ENCODE results near the gene ZNF513. TPM values are rescaled to one million over a fixed set of nuclear protein-coding genes. Genes with fewer than 3 reads are reported as not detected.

Gene ZNF513
- total RNA-seq, 1 experiment from 2014 or later, result 19.2 TPM

DNA sequence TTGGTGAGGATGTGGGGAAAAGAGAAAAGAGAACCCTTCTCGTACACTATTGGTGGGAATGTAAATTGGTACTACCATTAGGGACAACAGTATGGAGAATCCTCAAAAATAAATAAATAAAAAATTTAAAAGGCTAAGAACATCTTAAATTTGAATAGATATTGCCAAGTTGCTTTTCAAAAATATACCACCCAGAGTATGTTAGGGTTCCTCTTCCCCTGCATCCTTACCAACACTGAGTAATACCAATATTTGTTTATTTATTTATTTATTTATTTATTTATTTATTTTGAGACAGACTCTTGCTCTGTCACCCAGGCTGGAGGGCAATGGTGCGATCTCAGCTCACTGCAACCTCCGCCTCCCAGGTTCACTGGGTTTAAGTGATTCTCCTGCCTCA is 42.4 kb upstream of the ZNF513 start:
- no TSS peak for BruUV-seq (replicated peaks)
- Histone ChIP-seq H3K27me3 (replicated peaks; ENCODE audit: control insufficient read depth, insufficient read depth, low read length) (no peaks in the 10 kb centered on the region), H3K9me3 (no peaks in the 10 kb centered on the region), H3K4me3 (ENCODE audit: low read depth, low read length) (no peak overlapping the region), H3K4me1 (peaks cover 22% of the 10 kb centered on the region), H3K36me3 (ENCODE audit: control insufficient read depth, insufficient read depth, low read length) (no peaks in the 10 kb centered on the region)
- H3K36me3 Mint-ChIP-seq (ENCODE audit: insufficient read depth, unreplicated experiment), result peaks cover under 1% of the 10 kb centered on the region
- intact Hi-C loops (cut with micrococcal nuclease; ENCODE audit: unreplicated experiment), result no loop called here
- no peaks in the 10 kb centered on the region for H3K27me3 Mint-ChIP-seq (ENCODE audit: insufficient read depth, unreplicated experiment)
- peaks cover 5% of the 10 kb centered on the region for H3K4me1 Mint-ChIP-seq (ENCODE audit: low read depth, unreplicated experiment)
- TF ChIP-seq, protein P1, sequence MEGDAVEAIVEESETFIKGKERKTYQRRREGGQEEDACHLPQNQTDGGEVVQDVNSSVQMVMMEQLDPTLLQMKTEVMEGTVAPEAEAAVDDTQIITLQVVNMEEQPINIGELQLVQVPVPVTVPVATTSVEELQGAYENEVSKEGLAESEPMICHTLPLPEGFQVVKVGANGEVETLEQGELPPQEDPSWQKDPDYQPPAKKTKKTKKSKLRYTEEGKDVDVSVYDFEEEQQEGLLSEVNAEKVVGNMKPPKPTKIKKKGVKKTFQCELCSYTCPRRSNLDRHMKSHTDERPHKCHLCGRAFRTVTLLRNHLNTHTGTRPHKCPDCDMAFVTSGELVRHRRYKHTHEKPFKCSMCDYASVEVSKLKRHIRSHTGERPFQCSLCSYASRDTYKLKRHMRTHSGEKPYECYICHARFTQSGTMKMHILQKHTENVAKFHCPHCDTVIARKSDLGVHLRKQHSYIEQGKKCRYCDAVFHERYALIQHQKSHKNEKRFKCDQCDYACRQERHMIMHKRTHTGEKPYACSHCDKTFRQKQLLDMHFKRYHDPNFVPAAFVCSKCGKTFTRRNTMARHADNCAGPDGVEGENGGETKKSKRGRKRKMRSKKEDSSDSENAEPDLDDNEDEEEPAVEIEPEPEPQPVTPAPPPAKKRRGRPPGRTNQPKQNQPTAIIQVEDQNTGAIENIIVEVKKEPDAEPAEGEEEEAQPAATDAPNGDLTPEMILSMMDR (IDR thresholded peaks at IDR 0.05; ENCODE audit: insufficient read depth in 1 of 2, low read depth in 1 of 2, low read length in 1 of 2, severe bottlenecking in 1 of 2, unreplicated experiment in 1 of 2), result no peak
- POLR2A ChIA-PET, result no interaction called here
- no peak for DNase-seq
- H3K4me3 Mint-ChIP-seq (ENCODE audit: unreplicated experiment), result no peak overlapping the region
- no peak overlapping the region for H3K27ac Mint-ChIP-seq (ENCODE audit: unreplicated experiment)
- H3K9me3 Mint-ChIP-seq (ENCODE audit: unreplicated experiment), result no peaks in the 10 kb centered on the region
- CTCF ChIA-PET, result no interaction called here

DNA sequence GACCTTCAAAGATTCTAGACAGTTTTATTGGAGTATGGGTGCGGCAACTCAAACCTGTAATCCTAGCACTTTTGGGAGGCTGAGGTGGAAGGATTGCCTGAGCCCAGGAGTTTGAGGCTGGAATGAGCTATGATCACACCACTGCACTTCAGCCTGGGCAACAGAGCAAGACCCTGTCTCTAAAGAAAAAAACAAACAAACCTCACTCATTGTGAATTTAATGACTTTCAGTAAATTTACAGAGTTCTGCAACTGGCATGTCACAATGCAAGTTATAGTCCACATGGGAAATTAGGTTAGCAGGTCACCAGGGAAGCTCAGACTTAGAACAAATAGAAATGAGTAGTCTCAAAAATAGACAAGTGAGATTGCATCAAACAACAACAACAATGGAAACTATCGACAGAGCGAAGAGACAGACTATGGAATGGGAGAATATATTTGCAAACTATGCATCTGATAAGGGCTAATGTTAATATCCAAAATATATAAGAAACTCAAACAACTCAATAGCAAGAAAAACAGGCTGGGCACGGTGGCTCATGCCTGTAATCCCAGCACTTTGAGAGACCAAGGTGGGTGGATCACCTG is 41.2 kb upstream of the ZNF513 start:
- H3K4me1 Mint-ChIP-seq (ENCODE audit: low read depth, unreplicated experiment), result no peaks in the 10 kb centered on the region
- intact Hi-C loops (cut with micrococcal nuclease; ENCODE audit: unreplicated experiment), result no loop called here
- DNase-seq, result no peak
- no TSS peak for BruUV-seq (replicated peaks)
- Histone ChIP-seq H3K27me3 (replicated peaks; ENCODE audit: control insufficient read depth, insufficient read depth, low read length) (no peaks in the 10 kb centered on the region), H3K9me3 (no peaks in the 10 kb centered on the region), H3K4me1 (peaks cover 13% of the 10 kb centered on the region), H3K36me3 (ENCODE audit: control insufficient read depth, insufficient read depth, low read length) (no peaks in the 10 kb centered on the region), H3K4me3 (ENCODE audit: low read depth, low read length) (no peak overlapping the region)
- no peak overlapping the region for H3K27ac Mint-ChIP-seq (ENCODE audit: unreplicated experiment)
- CTCF ChIA-PET, result no interaction called here
- TF ChIP-seq, protein P1 (IDR thresholded peaks at IDR 0.05; ENCODE audit: insufficient read depth in 1 of 2, low read depth in 1 of 2, low read length in 1 of 2, severe bottlenecking in 1 of 2, unreplicated experiment in 1 of 2), result no peak
- no peak overlapping the region for H3K4me3 Mint-ChIP-seq (ENCODE audit: unreplicated experiment)
- H3K9me3 Mint-ChIP-seq (ENCODE audit: unreplicated experiment), result no peaks in the 10 kb centered on the region
- POLR2A ChIA-PET, result no interaction called here
- H3K36me3 Mint-ChIP-seq (ENCODE audit: insufficient read depth, unreplicated experiment), result no peaks in the 10 kb centered on the region
- H3K27me3 Mint-ChIP-seq (ENCODE audit: insufficient read depth, unreplicated experiment), result no peaks in the 10 kb centered on the region

DNA sequence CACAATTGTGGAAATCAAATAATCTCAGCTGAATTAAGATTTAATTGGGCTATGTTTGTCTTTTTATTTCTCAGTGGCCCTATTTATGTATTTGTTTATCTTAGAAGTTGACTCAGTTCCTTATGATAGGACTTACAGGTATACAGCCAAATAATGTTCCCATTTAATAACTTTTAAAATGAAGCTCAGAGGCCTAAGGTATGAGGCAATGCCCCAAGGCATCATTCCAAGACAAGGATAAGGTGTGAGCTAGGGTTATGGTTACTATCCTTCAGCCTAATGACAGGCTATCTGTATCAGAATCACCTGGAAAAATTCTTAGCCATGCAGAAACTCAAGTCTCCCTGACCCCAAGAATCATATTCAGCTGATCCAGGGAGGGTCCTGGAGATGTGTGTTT is 40.5 kb upstream of the ZNF513 start:
- no peaks in the 10 kb centered on the region for H3K36me3 ChIP-seq (ENCODE audit: control insufficient read depth, insufficient read depth, low read length)
- H3K4me1 ChIP-seq, result 0 out of 2 replicates have a peak, but pooled peaks cover 8% of the 10 kb centered on the region
- Mint-ChIP-seq H3K4me3 (ENCODE audit: unreplicated experiment) (no peak overlapping the region), H3K27me3 (ENCODE audit: insufficient read depth, unreplicated experiment) (no peaks in the 10 kb centered on the region), H3K9me3 (ENCODE audit: unreplicated experiment) (no peaks in the 10 kb centered on the region), H3K36me3 (ENCODE audit: insufficient read depth, unreplicated experiment) (no peaks in the 10 kb centered on the region), H3K4me1 (ENCODE audit: low read depth, unreplicated experiment) (no peaks in the 10 kb centered on the region), H3K27ac (ENCODE audit: unreplicated experiment) (no peak overlapping the region)
- no peaks in the 10 kb centered on the region for H3K9me3 ChIP-seq
- BruUV-seq (replicated peaks), result no TSS peak
- POLR2A ChIA-PET, result no interaction called here
- DNase-seq, result no peak
- TF ChIP-seq, protein P1 (IDR thresholded peaks at IDR 0.05; ENCODE audit: insufficient read depth in 1 of 2, low read depth in 1 of 2, low read length in 1 of 2, severe bottlenecking in 1 of 2, unreplicated experiment in 1 of 2), result no peak
- CTCF ChIA-PET, result no interaction called here
- no peak overlapping the region for H3K4me3 ChIP-seq (ENCODE audit: low read depth, low read length)
- H3K27me3 ChIP-seq (replicated peaks; ENCODE audit: control insufficient read depth, insufficient read depth, low read length), result no peaks in the 10 kb centered on the region
- intact Hi-C loops (cut with micrococcal nuclease; ENCODE audit: unreplicated experiment), result no loop called here

All from Caco-2 (cell line).